Measurements from ENCODE around the gene OMA1. TPM values are rescaled to one million over a fixed set of nuclear protein-coding genes. Genes with fewer than 3 reads are reported as not detected.

OMA1 gene
- total and polyA plus RNA-seq, 2 of the 4 experiments (the other 2 are of a cell fraction) = 5.9 to 6.4 TPM

GRCh38 chr1:58505286-58505685 lies 41.2 kb downstream of the OMA1 start:
- Histone ChIP-seq H3K27ac (ENCODE audit: insufficient read depth, low read length) (no peak overlapping the region), H3K4me1 (ENCODE audit: control insufficient read depth, insufficient read depth, low read length) (no peaks in the 10 kb centered on the region), H3K9ac (ENCODE audit: low read depth, low read length) (no peak overlapping the region), H4K20me1 (ENCODE audit: insufficient read depth, low read length) (no peaks in the 10 kb centered on the region), H4K5ac (ENCODE audit: low read depth, low read length) (no peak overlapping the region), H3K27me3 (ENCODE audit: control insufficient read depth, insufficient read depth, low read length) (no peaks in the 10 kb centered on the region), H3K36me3 (ENCODE audit: control insufficient read depth, insufficient read depth, low read length) (no peaks in the 10 kb centered on the region), H3K4me3 (ENCODE audit: insufficient read depth, low read depth, low read length) (no peak overlapping the region), H3K18ac (ENCODE audit: low read depth, low read length) (no peak overlapping the region), H3K79me1 (ENCODE audit: low read depth in 1 of 2, low read length in 2 of 2) (no peaks in the 10 kb centered on the region), H2AFZ (replicated peaks; ENCODE audit: low read length, poor library complexity) (no peak overlapping the region), H2BK120ac (ENCODE audit: low read depth, low read length) (no peak overlapping the region), H2AK9ac (replicated peaks; ENCODE audit: low read depth, low read length, poor library complexity) (no peak overlapping the region), H4K91ac (ENCODE audit: insufficient read depth, low read depth, low read length) (no peak overlapping the region), H3K23ac (ENCODE audit: low read depth, low read length) (no peak overlapping the region), H3K56ac (ENCODE audit: extremely low read depth, insufficient read depth, low read length) (no peak overlapping the region), H2BK5ac (ENCODE audit: low read depth, low read length, poor library complexity, severe bottlenecking) (no peak overlapping the region), H2BK20ac (ENCODE audit: low read depth, low read length) (no peak overlapping the region), H3K14ac (replicated peaks; ENCODE audit: low read depth, low read length) (no peak overlapping the region), H4K8ac (ENCODE audit: low read depth in 2 of 2, low read length in 2 of 2) (no peak overlapping the region), H2BK15ac (ENCODE audit: low read depth, low read length) (no peak overlapping the region), H3K9me3 (ENCODE audit: control insufficient read depth, insufficient read depth, low read length) (no peaks in the 10 kb centered on the region), H3K9me1 (ENCODE audit: insufficient read depth, low read length) (no peaks in the 10 kb centered on the region), H3K4me2 (ENCODE audit: low read depth, low read length) (no peak overlapping the region), H2AK5ac (ENCODE audit: low read depth, low read length) (no peak overlapping the region), H3K4ac (ENCODE audit: low read depth, low read length) (no peak overlapping the region)
- no peak for ATAC-seq (ENCODE audit: low read depth)
- DNase-seq = no peak
- CTCF ChIA-PET = interaction anchor here (0.7 kb wide), 1 partner anchor 11 kb away, joined by 3 read pairs; no protein-coding TSS in a partner anchor
- no CpG with 5 or more reads among the region's 4 CpGs for WGBS, 2 experiments (ENCODE audit: extremely low coverage in 2 of 2, insufficient read length in 1 of 2)
- no TSS peak for BruUV-seq (replicated peaks)
- in situ Hi-C loops (cut with MboI; ENCODE audit: low sequenced_read_pairs) (loop anchor here (25.0 kb wide), 1 partner anchor 1257 kb away; no protein-coding TSS in a partner anchor), intact Hi-C loops (cut with micrococcal nuclease) (no loop called here), dilution Hi-C loops (cut with HindIII; ENCODE audit: low sequenced_read_pairs, unreplicated experiment) (no loop called here)
- TF ChIP-seq MXI1 (IDR thresholded peaks at IDR 0.05; ENCODE audit: borderline replicate concordance, low read depth, low read length) = no peak
- TF ChIP-seq FOS (IDR thresholded peaks at IDR 0.05; ENCODE audit: low read depth, low read length) = no peak
- TF ChIP-seq, protein P1, sequence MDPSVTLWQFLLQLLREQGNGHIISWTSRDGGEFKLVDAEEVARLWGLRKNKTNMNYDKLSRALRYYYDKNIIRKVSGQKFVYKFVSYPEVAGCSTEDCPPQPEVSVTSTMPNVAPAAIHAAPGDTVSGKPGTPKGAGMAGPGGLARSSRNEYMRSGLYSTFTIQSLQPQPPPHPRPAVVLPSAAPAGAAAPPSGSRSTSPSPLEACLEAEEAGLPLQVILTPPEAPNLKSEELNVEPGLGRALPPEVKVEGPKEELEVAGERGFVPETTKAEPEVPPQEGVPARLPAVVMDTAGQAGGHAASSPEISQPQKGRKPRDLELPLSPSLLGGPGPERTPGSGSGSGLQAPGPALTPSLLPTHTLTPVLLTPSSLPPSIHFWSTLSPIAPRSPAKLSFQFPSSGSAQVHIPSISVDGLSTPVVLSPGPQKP (IDR thresholded peaks at IDR 0.05; ENCODE audit: borderline replicate concordance, low read depth, low read length) = no peak
- TF ChIP-seq RFX5 (IDR thresholded peaks at IDR 0.05; ENCODE audit: low read depth, low read length) = no peak
- no peak for TF ChIP-seq MAZ (IDR thresholded peaks at IDR 0.05; ENCODE audit: borderline replicate concordance, low read depth, low read length)
- no peak for TF ChIP-seq SMC3 (IDR thresholded peaks at IDR 0.05; ENCODE audit: low read depth, low read length)
- TF ChIP-seq NFE2L2 (IDR thresholded peaks at IDR 0.05; ENCODE audit: low read depth, low read length) = no peak
- POLR2A ChIA-PET (ENCODE audit: unreplicated experiment) = no interaction called here

Data from IMR-90 (cell line).